Left forelimb (tissue), 1 donor: ENCODE data around the gene TSC2.
"Not testable (repeated sequence)": the region's sequence is repeated elsewhere in the genome, so short reads cannot be mapped to it uniquely, and the experiment has no call there.

Experiments used
- DNase-seq: peaks from one replicate; pipeline ENCODE4 v3.0.0-alpha.2; 2018; ENCODE audit warnings: low spot score

The TSC2 gene

DNA sequence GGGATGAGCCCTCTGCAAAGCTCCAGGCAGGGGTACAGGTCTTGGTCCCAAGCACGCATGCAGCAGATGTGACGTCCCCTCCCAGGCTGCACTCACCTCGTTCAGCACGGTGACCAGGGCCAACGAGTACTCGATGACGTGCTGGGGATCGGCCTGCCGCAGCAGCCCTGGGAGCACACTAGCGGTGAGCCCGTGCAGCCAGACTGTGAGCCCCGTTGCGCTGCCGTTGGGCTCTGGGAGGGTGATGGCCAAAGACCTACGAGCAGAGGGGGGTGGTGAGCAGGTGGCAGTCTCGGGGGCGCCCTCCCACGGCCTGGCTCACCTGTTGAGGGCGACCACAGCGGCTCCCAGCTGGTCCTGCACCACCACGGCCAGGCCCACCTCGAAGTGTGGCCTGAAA lies 58.0 kb downstream of the TSC2 start:
- DNase-seq = not testable (repeated sequence)

DNA sequence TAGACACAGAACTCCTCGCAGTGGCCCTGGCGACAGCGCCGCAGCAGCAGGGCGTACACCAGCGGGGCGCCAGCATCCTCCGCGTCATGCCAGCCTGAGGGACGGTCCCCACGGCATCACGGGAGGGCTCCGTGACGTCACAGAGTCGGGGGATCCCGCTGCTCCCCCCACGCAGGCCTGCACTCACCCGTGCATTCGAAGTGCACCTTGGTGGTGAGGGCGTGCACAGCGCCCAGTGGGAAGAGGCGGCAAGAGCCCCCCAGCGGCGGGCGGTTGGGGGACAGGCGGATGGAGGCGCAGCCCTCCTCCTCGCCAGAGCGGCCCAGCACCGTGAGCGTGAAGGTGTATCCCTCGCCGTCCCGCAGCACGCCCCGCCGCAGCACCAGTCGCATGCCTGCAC lies 58.4 kb downstream of the TSC2 start:
- not testable (repeated sequence) for DNase-seq

DNA sequence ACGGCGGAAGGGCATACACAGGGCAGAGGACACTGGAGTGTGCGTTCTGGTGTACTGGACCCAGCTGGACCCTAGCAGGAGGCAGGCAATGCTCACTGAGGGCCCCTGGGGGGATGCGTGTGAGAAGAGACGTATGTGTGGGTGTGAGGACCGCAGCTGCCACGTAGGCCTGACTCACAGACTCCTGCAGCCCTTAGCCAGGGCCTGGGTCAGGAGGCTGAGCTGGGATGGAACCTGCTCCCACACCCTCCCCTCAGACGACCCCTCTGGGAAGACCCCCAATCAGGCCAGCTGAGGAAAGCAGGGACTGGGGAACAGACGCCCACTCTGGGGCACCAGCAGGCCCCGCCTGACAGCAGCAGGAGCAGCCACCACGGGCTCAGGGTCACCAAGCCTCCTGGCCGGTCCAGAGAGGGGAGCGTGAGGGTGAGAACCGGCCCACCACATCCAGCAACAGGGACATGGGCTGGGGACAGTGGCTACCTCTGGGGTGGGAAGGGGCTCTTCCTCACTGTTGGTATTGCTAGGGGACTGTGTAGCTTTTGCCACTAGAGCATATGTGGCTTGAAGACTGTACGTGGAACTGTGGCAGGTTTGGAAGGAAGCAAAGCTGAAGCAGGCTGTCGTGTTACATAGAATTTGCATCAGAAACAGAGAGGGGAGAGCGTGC lies 59.5 kb downstream of the TSC2 start:
- DNase-seq = not testable (repeated sequence)

DNA sequence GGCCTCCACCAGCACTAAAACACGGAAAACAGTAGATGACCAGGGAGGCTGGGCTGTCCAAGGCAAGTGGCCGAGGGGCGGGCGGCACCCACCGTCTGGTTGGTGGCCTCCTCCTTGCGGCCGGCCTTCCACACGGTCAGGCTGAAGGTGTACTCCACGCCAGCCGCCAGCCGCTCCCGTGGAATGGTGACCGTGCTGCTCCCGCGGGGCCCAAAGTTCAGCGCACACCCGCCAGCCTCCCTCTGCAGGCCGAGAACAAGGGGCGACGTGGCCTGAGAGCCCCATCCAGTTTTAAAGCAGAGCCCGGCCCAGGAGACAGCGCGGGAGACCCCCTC lies 60.0 kb downstream of the TSC2 start:
- DNase-seq = not testable (repeated sequence)

DNA sequence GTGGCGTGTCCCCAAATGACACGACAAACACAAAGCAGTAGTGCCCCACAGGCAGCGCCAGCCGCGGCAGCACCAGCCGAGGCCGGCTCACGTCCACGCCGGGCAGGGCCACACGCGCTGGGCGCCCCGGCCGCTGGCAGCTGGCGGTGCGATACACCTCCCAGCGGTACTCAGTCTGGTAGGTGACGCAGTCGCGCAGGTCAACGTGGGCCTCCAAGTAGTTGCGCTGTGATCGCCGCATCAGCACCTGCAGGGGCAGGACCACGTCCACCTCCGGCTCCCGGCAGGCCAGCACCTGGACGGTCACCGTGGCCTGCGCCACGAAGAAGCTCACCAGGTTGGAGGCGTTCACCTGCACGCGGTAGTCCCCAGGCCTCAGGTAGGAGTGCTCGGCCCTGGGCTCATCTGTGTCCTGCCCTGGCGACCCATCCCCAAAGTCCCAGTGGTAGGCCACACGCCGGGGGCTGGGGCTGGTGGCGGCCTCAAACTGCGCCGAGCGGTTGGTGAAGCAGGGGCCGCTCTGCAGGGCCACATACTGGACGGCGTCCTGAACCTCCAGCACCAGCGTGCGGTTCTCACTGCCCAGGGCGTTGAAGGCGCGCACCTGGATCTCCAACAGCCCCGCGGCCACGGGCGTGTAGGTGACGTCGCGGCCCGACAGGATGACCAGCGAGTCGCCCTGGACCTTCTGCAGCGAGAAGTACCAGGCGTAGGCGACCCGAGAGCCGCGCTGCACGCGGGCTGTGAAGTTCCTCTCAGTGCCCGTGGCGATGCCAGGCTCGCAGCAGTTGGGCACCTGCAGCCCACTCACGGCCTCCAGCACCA lies 60.9 kb downstream of the TSC2 start:
- not testable (repeated sequence) for DNase-seq

DNA sequence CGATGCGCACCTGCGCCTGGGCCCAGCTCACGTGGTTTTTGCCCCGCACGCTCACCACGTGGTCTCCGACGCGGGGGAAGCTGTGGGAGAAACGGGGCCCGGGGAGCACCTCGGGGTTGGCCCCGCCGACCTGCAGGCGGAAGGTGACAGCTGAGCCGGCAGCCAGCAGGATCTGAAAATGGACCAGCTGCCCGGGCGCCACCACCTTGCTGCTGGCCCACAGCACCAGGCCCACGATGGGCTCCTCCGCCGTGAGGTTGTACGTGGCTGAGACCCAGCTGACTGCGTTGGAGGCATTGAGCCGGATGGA lies 61.4 kb downstream of the TSC2 start:
- not testable (repeated sequence) for DNase-seq

DNA sequence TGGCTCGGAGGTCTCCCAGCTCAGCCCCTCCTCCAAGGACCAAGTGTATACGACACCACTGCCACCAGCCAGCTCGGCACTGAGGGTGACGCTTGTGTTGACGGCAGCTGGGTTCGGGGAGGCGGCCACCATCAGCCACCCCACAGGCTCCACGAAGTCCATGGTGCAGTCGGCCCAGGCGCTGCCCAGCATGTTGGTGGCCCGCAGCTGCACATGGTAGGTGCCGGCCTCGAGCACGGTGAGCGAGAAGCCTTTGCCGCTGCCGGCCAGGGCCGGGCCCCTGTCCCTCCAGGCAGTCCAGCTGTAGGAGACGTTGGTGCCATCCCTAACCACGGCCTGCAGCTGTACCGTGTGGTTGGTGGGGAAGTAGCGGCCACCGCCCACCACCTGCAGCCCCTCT lies 62.1 kb downstream of the TSC2 start:
- not testable (repeated sequence) for DNase-seq

DNA sequence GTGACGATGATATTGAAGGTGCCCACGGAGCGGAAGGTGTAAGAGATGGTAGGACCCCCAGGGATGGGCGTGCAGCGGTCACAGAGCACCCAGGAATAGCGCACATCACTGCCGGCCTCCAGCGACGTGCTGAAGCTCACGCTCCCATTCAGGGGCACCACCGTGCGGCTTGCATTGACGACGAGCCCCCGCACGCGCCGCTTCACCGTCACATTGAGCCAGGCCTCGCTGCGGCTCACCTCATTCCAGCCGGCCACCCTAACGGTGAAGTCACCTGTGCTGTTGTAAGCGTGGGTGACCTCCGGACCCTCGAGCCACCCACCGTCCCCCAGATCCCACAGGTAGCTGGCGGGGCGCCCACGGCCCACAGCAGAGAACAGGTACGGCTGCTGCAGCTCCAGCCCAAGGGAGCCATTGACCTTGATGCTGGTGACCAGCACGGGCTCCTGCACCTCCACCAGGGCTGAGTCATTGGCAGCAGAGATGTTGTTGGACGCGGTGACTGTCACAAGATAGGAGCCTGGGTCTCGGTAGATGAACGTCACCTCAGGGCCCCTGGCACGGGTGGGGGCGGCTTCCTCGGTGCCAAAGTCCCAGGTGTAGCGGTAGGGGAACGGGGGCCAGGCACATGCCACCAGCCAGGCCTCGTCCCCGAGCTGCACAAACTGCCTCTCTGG lies 62.7 kb downstream of the TSC2 start:
- not testable (repeated sequence) for DNase-seq

DNA sequence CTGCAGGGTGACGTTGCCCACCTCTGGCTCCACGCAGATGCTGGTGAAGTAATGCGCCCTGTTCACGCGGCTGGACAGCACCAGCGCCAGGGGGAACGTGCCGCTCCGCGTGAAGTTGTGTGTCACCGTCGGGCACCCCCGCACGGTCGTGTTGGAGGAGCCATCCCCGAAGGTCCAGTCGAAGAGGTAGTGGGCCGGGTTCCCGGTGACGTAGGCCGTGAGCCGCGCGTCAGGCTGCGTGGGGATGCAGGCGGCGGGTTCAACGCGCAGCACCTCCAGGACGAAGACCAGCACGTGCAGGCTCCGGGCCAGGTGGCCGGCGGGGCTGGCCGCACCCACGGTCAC lies 63.2 kb downstream of the TSC2 start:
- not testable (repeated sequence) for DNase-seq

DNA sequence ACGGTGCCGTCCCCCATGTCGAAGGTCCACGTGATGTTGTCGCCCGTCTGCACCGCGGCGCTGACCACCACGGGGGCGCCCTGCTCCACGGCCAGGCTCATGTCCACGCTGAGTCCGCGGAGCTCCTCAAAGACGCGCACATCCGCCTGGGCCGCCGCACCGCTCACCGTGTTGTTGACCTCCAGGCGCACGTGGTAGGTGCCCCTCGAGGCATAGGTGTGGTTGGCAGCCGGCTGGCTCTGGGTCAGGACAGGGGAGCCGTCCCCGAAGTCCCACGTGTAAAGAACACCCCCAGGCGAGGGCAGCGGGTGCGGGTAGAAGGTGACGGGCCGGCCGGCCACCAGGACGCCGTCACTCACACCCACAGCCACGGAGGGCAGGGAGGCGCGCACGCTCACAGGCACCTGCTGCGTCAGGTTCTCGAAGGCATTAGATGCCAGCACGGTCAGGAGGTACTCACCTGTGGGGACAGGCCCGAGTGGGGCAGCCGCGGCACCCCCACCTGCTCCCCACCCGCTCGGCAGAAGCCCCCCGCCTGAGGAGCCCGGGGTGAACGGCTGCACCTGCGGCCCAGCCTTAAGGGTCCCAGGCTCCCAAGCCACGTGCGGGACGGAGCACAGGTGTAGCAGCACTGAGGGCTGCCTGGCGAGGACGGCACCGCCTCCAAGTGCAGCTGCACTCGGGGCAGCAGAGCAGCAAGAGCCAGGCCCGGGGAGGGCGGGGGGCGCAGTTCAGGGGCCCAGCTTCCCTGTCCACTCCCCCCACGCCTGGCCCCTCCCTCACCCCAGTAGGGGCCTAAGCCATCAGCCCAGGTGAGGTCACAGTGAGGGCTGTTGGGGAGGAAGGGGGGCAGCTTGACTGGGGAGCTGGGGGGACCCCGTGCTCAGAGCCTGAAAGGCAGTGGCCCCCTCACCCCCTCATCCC lies 63.9 kb downstream of the TSC2 start:
- DNase-seq = not testable (repeated sequence)

DNA sequence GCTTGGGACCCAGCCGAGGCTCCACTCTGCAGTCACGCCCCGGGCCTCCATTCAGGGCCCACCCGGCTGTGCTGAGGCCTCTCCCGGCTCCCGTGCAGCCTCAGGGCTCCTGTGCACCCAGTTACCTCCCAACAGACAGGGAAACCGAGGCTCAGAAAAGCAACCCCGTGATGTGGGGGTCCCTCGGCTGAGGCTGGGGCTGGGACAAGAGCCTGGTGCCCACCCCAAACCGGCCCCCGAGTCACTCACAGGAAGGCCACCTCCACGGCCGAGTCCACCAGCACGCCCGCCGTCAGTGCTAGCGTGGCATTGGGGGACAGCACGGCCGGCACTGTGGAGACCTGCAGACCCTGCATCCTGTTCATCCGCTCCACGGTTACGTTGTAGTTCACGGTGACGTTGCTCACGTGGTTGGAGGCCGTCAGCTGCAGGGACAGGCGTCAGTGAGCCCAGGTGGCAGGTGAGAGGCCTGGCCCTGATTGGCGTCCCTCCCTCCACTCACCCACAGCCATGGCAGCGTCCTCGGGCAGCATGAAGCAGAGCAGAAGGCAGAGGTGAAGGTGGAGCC lies 64.8 kb downstream of the TSC2 start:
- not testable (repeated sequence) for DNase-seq

DNA sequence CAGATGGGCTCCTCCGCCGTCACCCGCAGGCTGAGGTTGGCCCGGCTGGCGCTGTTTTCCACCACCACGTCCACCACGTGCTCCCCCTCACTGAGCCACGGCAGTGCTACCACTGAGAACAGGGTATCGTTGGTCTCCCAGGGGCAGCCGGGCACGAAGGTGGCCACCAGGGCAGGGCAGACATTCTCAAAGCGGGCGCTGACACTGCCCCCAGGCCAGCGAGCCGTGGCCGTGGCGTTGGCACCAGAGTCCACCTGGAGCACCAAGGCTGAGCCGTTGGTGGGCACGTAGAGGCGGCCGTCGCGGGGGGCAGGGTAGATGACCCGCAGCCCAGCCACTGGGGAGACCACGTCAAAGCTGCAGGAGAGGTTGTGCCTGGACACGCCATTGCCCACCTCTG lies 66.4 kb downstream of the TSC2 start:
- not testable (repeated sequence) for DNase-seq

DNA sequence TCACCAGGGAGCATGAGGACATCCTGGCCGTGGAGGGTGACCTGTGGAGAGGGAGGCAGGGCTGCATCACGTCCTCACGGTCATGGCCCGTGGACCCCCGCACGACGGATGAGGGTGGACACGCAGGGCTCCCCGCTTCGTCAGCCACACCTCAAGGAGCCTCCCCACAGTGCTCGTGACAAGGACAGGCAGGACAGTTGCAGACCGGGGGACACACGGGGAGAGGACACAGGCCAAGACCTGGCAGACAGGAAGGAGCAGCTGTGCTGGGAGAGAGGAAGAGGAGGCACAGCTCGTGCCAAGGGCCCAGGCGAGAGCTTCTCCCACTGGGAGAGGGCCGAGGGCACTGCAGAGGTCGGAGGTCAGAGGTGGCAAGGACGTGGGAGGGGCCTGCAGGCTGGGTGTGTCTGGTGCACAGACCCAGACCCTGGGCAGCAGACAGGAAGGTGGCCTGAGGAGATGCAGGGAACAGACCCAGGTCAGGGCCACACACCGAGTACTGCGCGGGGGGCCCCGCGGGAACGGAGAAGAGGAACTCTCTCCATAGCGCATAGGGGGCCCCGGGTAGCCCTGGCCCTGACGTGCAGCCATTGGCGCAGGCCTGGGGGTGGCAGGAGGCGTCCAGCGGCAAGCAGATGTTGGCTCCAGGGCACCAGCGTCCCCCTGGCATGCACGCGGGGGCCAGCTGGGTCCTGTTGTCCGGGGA lies 67.3 kb downstream of the TSC2 start:
- DNase-seq = not testable (repeated sequence)

DNA sequence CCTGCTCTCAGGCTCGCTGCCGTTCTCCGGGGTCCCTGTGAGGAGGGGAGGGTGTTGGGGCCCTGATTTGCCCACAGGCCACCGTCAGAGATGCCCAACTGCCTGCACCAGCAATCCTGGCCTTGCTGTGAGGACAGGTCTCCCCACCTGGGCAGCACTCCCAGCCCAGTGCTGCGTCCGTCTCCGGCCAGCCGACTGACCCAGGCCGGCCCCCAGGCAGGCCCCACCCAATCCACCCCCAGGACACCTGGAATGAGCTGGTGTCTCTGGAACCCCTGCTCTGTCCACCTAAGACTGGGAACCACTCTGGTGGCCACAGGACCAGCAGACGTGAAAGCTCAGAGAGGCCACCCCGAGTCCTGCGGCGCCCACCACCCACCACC lies 67.8 kb downstream of the TSC2 start:
- DNase-seq = no peak

DNA sequence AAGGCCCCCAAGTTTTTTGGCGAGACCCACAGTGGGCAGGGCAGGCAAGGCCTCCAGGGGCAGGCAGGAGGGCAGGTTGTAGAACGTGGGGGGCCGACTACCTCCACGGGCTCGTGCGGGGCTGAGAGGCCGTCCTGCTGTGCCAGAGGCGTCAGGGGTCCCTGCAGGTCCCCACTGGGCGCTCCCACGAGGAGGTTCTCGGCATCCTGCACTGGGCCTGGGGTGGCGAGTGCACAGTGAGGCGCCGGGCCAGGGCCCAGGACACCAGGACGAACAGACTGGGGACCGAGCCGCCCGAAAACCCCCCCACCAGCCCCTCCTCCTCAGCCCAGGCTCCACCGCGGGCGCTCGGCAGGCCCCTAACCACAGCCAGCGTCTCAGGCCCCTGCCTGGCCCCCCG lies 68.6 kb downstream of the TSC2 start:
- not testable (repeated sequence) for DNase-seq

DNA sequence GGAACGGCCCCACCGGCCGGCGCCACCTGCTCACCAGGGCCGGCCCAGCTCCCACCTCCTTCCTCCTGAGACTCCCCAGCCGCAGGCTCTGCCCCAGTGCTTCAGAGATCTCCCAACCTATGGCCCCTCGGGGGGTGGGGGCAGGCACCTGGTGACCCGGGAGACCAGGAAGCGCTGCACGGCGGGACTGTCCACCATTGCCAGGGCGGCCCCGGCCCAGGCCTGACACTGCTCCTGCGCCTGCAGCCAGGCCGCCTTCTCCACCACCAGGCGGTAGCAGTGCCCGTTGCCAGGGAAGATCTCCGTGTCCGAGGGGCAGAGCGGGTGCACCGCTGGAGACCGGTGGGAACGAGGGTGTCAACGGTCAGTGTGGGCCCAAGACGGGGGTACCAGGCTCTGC lies 69.6 kb downstream of the TSC2 start:
- not testable (repeated sequence) for DNase-seq

DNA sequence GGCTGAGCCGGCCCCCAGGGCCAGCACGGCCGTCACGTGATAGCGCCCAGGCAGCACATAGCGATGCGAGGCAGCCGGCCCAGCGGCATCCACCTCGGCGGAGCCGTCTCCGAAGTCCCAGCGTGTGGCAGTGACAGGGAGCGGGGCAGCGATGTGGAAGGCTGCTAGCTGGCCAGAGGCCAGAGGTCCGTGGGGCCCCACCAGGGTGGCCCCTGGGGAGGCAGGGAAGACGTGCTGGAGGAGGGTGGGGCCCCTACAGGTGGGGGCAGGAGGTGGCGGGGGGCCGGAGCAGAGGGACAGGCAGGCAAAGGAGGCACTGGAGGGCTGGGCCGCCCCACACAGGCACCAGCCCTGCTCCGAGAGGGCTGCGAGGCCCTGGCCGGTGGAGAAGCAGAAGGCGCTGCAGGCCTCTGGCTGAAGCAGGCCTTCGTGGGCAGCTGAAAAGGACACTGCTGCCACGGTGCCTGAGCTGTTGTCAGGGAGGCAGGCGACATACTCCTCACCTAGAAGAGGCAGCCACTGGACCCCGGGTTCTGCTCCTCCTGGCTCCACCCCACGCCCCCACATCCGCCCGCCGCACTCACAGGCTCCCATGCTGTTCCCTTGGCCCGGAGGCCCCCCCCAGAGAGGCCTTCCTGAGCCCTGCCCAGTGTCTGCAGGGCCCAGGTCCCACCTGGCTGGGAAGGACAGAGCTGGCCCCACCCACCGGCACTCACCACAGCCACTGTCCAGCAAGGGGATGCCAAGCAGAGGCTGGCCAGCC lies 70.4 kb downstream of the TSC2 start:
- not testable (repeated sequence) for DNase-seq

DNA sequence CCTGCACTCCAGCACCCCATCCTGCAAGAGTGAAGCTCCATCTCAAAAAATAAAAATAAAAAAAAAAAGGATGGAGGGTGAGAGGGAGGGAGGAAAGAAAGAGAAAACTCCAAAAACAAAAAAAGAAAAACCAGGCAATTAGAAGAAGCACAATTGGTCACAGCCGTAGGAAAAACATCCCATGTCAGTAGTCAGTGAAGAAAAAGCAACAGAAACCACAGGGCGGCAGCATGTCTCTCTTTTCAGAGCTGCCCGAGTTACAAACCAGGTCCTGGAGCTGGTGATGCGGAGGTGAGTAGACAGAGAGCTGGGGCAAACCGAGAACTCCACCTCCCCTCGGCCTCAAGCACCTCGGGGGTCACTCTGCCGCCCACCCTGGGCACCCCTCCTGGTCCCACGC lies 73.5 kb downstream of the TSC2 start:
- DNase-seq = not testable (repeated sequence)

DNA sequence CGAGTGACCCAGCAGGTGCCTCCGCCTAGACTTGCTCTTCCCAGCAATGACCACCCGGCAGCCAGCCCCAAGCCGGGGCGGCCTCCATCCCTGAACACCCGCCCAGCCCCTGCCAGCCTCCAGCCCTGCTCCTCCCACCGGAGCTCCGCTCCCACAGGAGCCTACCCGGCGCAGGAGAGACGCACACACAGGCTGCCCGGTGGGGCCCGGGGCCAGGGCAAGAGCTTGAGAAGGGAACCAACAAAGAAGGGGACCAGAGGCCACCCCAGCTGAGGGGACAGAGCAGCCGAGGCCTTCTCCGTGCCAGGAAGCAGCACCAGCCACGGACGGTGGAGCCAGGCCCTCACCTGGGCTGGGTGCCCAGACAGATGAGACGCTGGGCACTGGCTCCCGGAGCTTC lies 74.1 kb downstream of the TSC2 start:
- no peak for DNase-seq

DNA sequence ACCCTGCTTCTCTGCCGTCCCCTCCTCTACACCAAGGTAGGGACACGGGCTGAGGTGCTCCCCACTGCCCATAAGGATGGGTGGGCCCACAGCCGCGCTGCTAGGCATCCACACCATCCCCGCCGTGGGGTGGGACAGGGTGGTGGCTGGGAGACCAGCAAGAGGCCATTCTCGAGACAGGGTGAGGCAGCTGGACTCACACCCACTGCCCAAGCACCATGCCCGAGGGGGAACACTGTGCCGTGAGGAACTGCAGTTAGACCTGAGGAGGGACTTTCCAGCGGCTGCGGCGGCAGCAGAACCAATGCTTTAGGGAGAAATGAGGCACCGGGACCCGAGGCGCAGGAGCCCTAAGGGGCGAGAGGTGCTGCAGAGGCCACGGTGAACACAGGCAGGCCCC lies 74.6 kb downstream of the TSC2 start:
- DNase-seq = no peak
